Cardiac muscle cell (in vitro differentiated cells and primary cell): ENCODE measurements around the gene COMMD3. TPM values are rescaled to one million over a fixed set of nuclear protein-coding genes. Genes with fewer than 3 reads are reported as not detected.

Experiments used
- polyA plus RNA-seq: library from polyadenylated mRNA; unstranded; fragments of >200 nt; fragmentation: Nextera tagmentation; extraction: Ambion mirVana; gene quantifications from 2 replicates; pipeline ENCODE4 v1.2.1, GENCODE V29; 2016
- total RNA-seq: library from RNA; depleted of rRNA; stranded (reverse); fragments of >200 nt; gene quantifications from 2 replicates; pipeline ENCODE4 v1.2.3, GENCODE V29; 2016

The COMMD3 gene
- total and polyA plus RNA-seq, 2 experiments from 2014 or later = 54.3 to 132 TPM

Other genes starting within 250 kb of the COMMD3 start
- gene EBLN1, start 98.4 kb upstream of the COMMD3 start, total RNA-seq = not detected in 2 replicates
- not detected in 2 replicates for gene EBLN1, start 98.4 kb upstream of the COMMD3 start, polyA plus RNA-seq
- 16.7 and 17.3 TPM in 2 replicates for gene BMI1, start 4.7 kb downstream of the COMMD3 start, total RNA-seq
- gene BMI1, start 4.7 kb downstream of the COMMD3 start, polyA plus RNA-seq = 10.4 and 12.9 TPM in 2 replicates
- gene SPAG6, start 29.1 kb downstream of the COMMD3 start, total RNA-seq = not detected in 2 replicates
- gene SPAG6, start 29.1 kb downstream of the COMMD3 start, polyA plus RNA-seq = 0.66 TPM in 1 of 2 replicates, not detected in the other